ENCODE results near the gene ARID1B.

The ARID1B gene

GRCh38 chr6:157123234-157123633 lies 346.1 kb downstream of the ARID1B start:
- TF ChIP-seq CTCF (IDR thresholded peaks at IDR 0.05): no peak
- no peaks in the 10 kb centered on the region for H3K36me3 ChIP-seq
- H3K9me3 ChIP-seq: no peaks in the 10 kb centered on the region
- peaks cover 0 to under 1% of the 10 kb centered on the region in 2 experiments for H3K4me1 ChIP-seq (ENCODE audit: control insufficient read depth in 1 of 2, insufficient read depth in 1 of 2, low read depth in 1 of 2, low read length in 1 of 2)
- H3K4me3 ChIP-seq (ENCODE audit: low read depth in 1 of 2, low read length in 1 of 2): no peak overlapping the region
- H3K27me3 ChIP-seq: no peaks in the 10 kb centered on the region
- no peak overlapping the region for H3K27ac ChIP-seq

GRCh38 chr6:157124485-157125254 lies 347.5 kb downstream of the ARID1B start:
- TF ChIP-seq CTCF (IDR thresholded peaks at IDR 0.05): no peak
- H3K9me3 ChIP-seq: no peaks in the 10 kb centered on the region
- H3K27me3 ChIP-seq: no peaks in the 10 kb centered on the region
- H3K27ac ChIP-seq: no peak overlapping the region
- H3K4me1 ChIP-seq (ENCODE audit: control insufficient read depth in 1 of 2, insufficient read depth in 1 of 2, low read depth in 1 of 2, low read length in 1 of 2): peaks cover 3 to 9% of the 10 kb centered on the region in 2 experiments
- H3K36me3 ChIP-seq: no peaks in the 10 kb centered on the region
- H3K4me3 ChIP-seq (ENCODE audit: low read depth in 1 of 2, low read length in 1 of 2): no peak overlapping the region

- Histone ChIP-seq H3K27me3 (no peaks in the 10 kb centered on the region), H3K4me1 (ENCODE audit: control insufficient read depth in 1 of 2, insufficient read depth in 1 of 2, low read depth in 1 of 2, low read length in 1 of 2) (peaks cover 3 to 9% of the 10 kb centered on the region in 2 experiments), H3K4me3 (ENCODE audit: low read depth in 1 of 2, low read length in 1 of 2) (no peak overlapping the region), H3K27ac (no peak overlapping the region), H3K9me3 (no peaks in the 10 kb centered on the region), H3K36me3 (no peaks in the 10 kb centered on the region)
- TF ChIP-seq CTCF (IDR thresholded peaks at IDR 0.05): no peak
Measured at GRCh38 chr6:157125531-157125930, 348.4 kb downstream of the ARID1B start.

- peaks cover 3 to 9% of the 10 kb centered on the region in 2 experiments for H3K4me1 ChIP-seq (ENCODE audit: control insufficient read depth in 1 of 2, insufficient read depth in 1 of 2, low read depth in 1 of 2, low read length in 1 of 2)
- H3K4me3 ChIP-seq (ENCODE audit: low read depth in 1 of 2, low read length in 1 of 2): no peak overlapping the region
- H3K27ac ChIP-seq: no peak overlapping the region
- no peak for TF ChIP-seq CTCF (IDR thresholded peaks at IDR 0.05)
- no peaks in the 10 kb centered on the region for H3K36me3 ChIP-seq
- no peaks in the 10 kb centered on the region for H3K9me3 ChIP-seq
- no peaks in the 10 kb centered on the region for H3K27me3 ChIP-seq
Measured at GRCh38 chr6:157126183-157127098, 349.3 kb downstream of the ARID1B start.

- H3K4me3 ChIP-seq (ENCODE audit: low read depth in 1 of 2, low read length in 1 of 2): no peak overlapping the region
Measured at GRCh38 chr6:157128235-157128775, 351.1 kb downstream of the ARID1B start.

More at GRCh38 chr6:157128235-157128775, 351.1 kb downstream of the ARID1B start:
- no peaks in the 10 kb centered on the region for H3K9me3 ChIP-seq
- no peaks in the 10 kb centered on the region for H3K27me3 ChIP-seq
- H3K36me3 ChIP-seq: peaks cover 6% of the 10 kb centered on the region
- peaks cover 3 to 9% of the 10 kb centered on the region in 2 experiments for H3K4me1 ChIP-seq (ENCODE audit: control insufficient read depth in 1 of 2, insufficient read depth in 1 of 2, low read depth in 1 of 2, low read length in 1 of 2)
- peak overlapping the region; percentile 42 for H3K27ac ChIP-seq
- no peak for TF ChIP-seq CTCF (IDR thresholded peaks at IDR 0.05)

Measured in neutrophil (primary cell).